ENCODE data around the gene NASP. TPM values are rescaled to one million over a fixed set of nuclear protein-coding genes. Genes with fewer than 3 reads are reported as not detected.

NASP gene
- 27.7 and 36.0 TPM in 2 replicates for total RNA-seq

GRCh38 chr1:45583666-45584350 lies at the start of gene NASP:
TSS of gene NASP (plus strand) at chr1:45584041. CDS start at chr1:45584147, 106 bp downstream.

GRCh38 chr1:45550401-45551351 lies 33.2 kb upstream of the NASP start, which contains the start of gene AKR1A1:
TSS of gene AKR1A1 (plus strand) at chr1:45550826. CDS start at chr1:45561795, 10,969 bp downstream.

GRCh38 chr1:45623972-45624371 lies 40.1 kb downstream of the NASP start, which contains the start of gene CCDC17:
TSS of gene CCDC17 (minus strand) at chr1:45624054. CDS start at chr1:45623909, 145 bp downstream.

Other genes starting within 250 kb of the NASP start
- gene TOE1, start 243.9 kb upstream of the NASP start, total RNA-seq, result 7.9 and 8.0 TPM in 2 replicates
- 11.9 and 14.7 TPM in 2 replicates for gene MUTYH, start 243.6 kb upstream of the NASP start, total RNA-seq
- gene TESK2, start 92.9 kb upstream of the NASP start, total RNA-seq, result 3.1 and 5.2 TPM in 2 replicates
- gene CCDC163, start 84.0 kb upstream of the NASP start, total RNA-seq, result 0.36 and 2.7 TPM in 2 replicates
- gene MMACHC, start 83.7 kb upstream of the NASP start, total RNA-seq, result 2.4 and 3.7 TPM in 2 replicates
- 292 and 739 TPM in 2 replicates for gene PRDX1, start 62.2 kb upstream of the NASP start, total RNA-seq
- gene AKR1A1, start 33.2 kb upstream of the NASP start, total RNA-seq, result 84.6 and 90.2 TPM in 2 replicates
- gene CCDC17, start 40.0 kb downstream of the NASP start, total RNA-seq, result 0.68 and 1.2 TPM in 2 replicates
- gene GPBP1L1, start 102.5 kb downstream of the NASP start, total RNA-seq, result 157 and 163 TPM in 2 replicates
- 14.1 and 14.4 TPM in 2 replicates for gene TMEM69, start 104.1 kb downstream of the NASP start, total RNA-seq
- gene IPP, start 166.6 kb downstream of the NASP start, total RNA-seq, result 14.0 and 16.3 TPM in 2 replicates
- 16.7 and 28.5 TPM in 2 replicates for gene MAST2, start 219.6 kb downstream of the NASP start, total RNA-seq